ENCODE measurements around the gene RNGTT. TPM values are rescaled to one million over a fixed set of nuclear protein-coding genes. Genes with fewer than 3 reads are reported as not detected.
"Not testable (repeated sequence)": the region's sequence is repeated elsewhere in the genome, so short reads cannot be mapped to it uniquely, and the experiment has no call there.

RNGTT gene
- polyA plus RNA-seq, 1 donor: 10.1 TPM

GRCh38 chr6:88866856-88867255, 96.6 kb downstream of the RNGTT start:
- DNase-seq (ENCODE audit: low read depth): no peak

- no peak for DNase-seq (ENCODE audit: low read depth)
Observed at GRCh38 chr6:88865275-88865674, 98.1 kb downstream of the RNGTT start.

GRCh38 chr6:88864359-88865054, 98.9 kb downstream of the RNGTT start:
- no peak for DNase-seq (ENCODE audit: low read depth)

GRCh38 chr6:88860310-88860709, 103.1 kb downstream of the RNGTT start:
- DNase-seq (ENCODE audit: low read depth): no peak

GRCh38 chr6:88858455-88858854, 105.0 kb downstream of the RNGTT start:
- DNase-seq (ENCODE audit: low read depth): no peak

- DNase-seq (ENCODE audit: low read depth): no peak
Observed at GRCh38 chr6:88856566-88856965, 106.9 kb downstream of the RNGTT start.

- no peak for DNase-seq (ENCODE audit: low read depth)
Observed at GRCh38 chr6:88855541-88856147, 107.8 kb downstream of the RNGTT start.

GRCh38 chr6:88852775-88853174, 110.6 kb downstream of the RNGTT start:
- DNase-seq (ENCODE audit: low read depth): no peak

- no peak for DNase-seq (ENCODE audit: low read depth)
Observed at GRCh38 chr6:88852000-88852399, 111.4 kb downstream of the RNGTT start.

GRCh38 chr6:88848870-88849269, 114.5 kb downstream of the RNGTT start:
- no peak for DNase-seq (ENCODE audit: low read depth)

- no peak for DNase-seq (ENCODE audit: low read depth)
Observed at GRCh38 chr6:88843040-88843439, 120.4 kb downstream of the RNGTT start.

GRCh38 chr6:88842320-88842719, 121.1 kb downstream of the RNGTT start:
- no peak for DNase-seq (ENCODE audit: low read depth)

GRCh38 chr6:88840796-88841539, 122.5 kb downstream of the RNGTT start:
- DNase-seq (ENCODE audit: low read depth): no peak

GRCh38 chr6:88840289-88840688, 123.1 kb downstream of the RNGTT start:
- no peak for DNase-seq (ENCODE audit: low read depth)

GRCh38 chr6:88839280-88839679, 124.1 kb downstream of the RNGTT start:
- no peak for DNase-seq (ENCODE audit: low read depth)

GRCh38 chr6:88835210-88835609, 128.2 kb downstream of the RNGTT start:
- no peak for DNase-seq (ENCODE audit: low read depth)

GRCh38 chr6:88833071-88833470, 130.3 kb downstream of the RNGTT start:
- DNase-seq (ENCODE audit: low read depth): not testable (repeated sequence)

- not testable (repeated sequence) for DNase-seq (ENCODE audit: low read depth)
Observed at GRCh38 chr6:88827599-88827998, 135.8 kb downstream of the RNGTT start.

- DNase-seq (ENCODE audit: low read depth): no peak
Observed at GRCh38 chr6:88825856-88826255, 137.6 kb downstream of the RNGTT start.

GRCh38 chr6:88823998-88824397, 139.4 kb downstream of the RNGTT start:
- no peak for DNase-seq (ENCODE audit: low read depth)

- DNase-seq (ENCODE audit: low read depth): no peak
Observed at GRCh38 chr6:88815491-88815890, 147.9 kb downstream of the RNGTT start.

GRCh38 chr6:88814909-88815308, 148.5 kb downstream of the RNGTT start:
- no peak for DNase-seq (ENCODE audit: low read depth)

- DNase-seq (ENCODE audit: low read depth): no peak
Observed at GRCh38 chr6:88813045-88813444, 150.4 kb downstream of the RNGTT start.
